ENCODE data around the gene SNF8. TPM values are rescaled to one million over a fixed set of nuclear protein-coding genes. Genes with fewer than 3 reads are reported as not detected.

SNF8 gene
- total and polyA plus RNA-seq, 7 donors, result 69.7 to 188 (median 96.7) TPM

DNA sequence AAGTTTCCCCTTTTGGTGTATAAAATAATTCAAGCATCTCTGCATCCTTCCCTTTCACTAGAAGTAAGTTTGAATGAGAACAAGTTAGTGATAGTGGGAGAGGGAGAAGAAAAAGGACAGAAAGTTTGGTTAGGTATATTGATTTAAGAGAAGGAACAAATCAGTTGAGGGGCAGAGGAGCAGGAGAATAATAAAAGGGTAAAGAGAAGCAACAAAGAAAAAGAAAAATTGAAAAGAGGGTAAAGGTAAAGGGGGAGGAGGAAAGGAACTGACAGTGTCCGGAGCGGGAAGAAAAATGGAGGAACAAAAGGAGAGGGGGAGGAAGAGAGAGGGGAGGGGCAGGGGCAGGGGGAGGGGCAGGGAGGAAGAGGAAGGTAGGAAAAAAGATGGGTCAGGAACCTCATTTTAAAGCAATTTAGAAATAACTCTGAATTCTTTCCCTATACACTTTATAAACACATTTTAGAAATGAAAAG lies 46.3 kb upstream of the SNF8 start:
- Histone ChIP-seq H3K36me3 (ENCODE audit: insufficient read depth in 1 of 2, low read depth in 1 of 2) (no peaks in the 10 kb centered on the region), H3K4me3 (no peak overlapping the region), H3K27ac (no peak overlapping the region), H3K27me3 (ENCODE audit: insufficient read depth in 3 of 3, low read length in 2 of 3) (peaks cover 13 to 98% (median 18%) of the 10 kb centered on the region in 3 donors), H3K9me3 (no peaks in the 10 kb centered on the region), H3K4me1 (no peaks in the 10 kb centered on the region)
- intact Hi-C loops (cut with DNase I), result no loop called here
- DNase-seq (no peak), ATAC-seq (no peak)
- TF ChIP-seq, protein P1, sequence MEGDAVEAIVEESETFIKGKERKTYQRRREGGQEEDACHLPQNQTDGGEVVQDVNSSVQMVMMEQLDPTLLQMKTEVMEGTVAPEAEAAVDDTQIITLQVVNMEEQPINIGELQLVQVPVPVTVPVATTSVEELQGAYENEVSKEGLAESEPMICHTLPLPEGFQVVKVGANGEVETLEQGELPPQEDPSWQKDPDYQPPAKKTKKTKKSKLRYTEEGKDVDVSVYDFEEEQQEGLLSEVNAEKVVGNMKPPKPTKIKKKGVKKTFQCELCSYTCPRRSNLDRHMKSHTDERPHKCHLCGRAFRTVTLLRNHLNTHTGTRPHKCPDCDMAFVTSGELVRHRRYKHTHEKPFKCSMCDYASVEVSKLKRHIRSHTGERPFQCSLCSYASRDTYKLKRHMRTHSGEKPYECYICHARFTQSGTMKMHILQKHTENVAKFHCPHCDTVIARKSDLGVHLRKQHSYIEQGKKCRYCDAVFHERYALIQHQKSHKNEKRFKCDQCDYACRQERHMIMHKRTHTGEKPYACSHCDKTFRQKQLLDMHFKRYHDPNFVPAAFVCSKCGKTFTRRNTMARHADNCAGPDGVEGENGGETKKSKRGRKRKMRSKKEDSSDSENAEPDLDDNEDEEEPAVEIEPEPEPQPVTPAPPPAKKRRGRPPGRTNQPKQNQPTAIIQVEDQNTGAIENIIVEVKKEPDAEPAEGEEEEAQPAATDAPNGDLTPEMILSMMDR (IDR thresholded peaks at IDR 0.05), result no peak
- WGBS, 3 donors, result 34 to 44% (median 36%) methylated on average over 2 of the region's 2 CpGs

- no peaks in the 10 kb centered on the region for H3K4me1 ChIP-seq
- H3K9me3 ChIP-seq, result no peaks in the 10 kb centered on the region
- no peak overlapping the region for H3K27ac ChIP-seq
- no peak for ATAC-seq
- intact Hi-C loops (cut with DNase I), result no loop called here
- no peaks in the 10 kb centered on the region for H3K36me3 ChIP-seq (ENCODE audit: insufficient read depth in 1 of 2, low read depth in 1 of 2)
- 88 to 93% (median 89%) methylated on average over 4 of the region's 4 CpGs for WGBS, 3 donors
- H3K4me3 ChIP-seq, result no peak overlapping the region
- H3K27me3 ChIP-seq (ENCODE audit: insufficient read depth in 3 of 3, low read length in 2 of 3), result peaks cover 6 to 97% (median 16%) of the 10 kb centered on the region in 3 donors
- TF ChIP-seq, protein P1 (IDR thresholded peaks at IDR 0.05), result no peak
- DNase-seq, result no peak
Measured at GRCh38 chr17:48989100-48989499, 44.5 kb upstream of the SNF8 start.

GRCh38 chr17:48985436-48986245 lies 41.0 kb upstream of the SNF8 start:
- Histone ChIP-seq H3K4me3 (no peak overlapping the region), H3K9me3 (peaks cover 9% of the 10 kb centered on the region), H3K36me3 (ENCODE audit: insufficient read depth in 1 of 2, low read depth in 1 of 2) (no peaks in the 10 kb centered on the region), H3K27ac (no peak overlapping the region), H3K4me1 (no peaks in the 10 kb centered on the region), H3K27me3 (ENCODE audit: insufficient read depth in 3 of 3, low read length in 2 of 3) (peaks cover 4 to 82% (median 15%) of the 10 kb centered on the region in 3 donors)
- ATAC-seq (no peak), DNase-seq (no peak)
- WGBS, 3 donors, result 64 to 71% (median 65%) methylated on average over 12 to 13 of the region's 13 CpGs
- TF ChIP-seq, protein P1 (IDR thresholded peaks at IDR 0.05), result no peak
- intact Hi-C loops (cut with DNase I), result no loop called here

- intact Hi-C loops (cut with DNase I), result no loop called here
- H3K9me3 ChIP-seq, result peaks cover 9% of the 10 kb centered on the region
- no peaks in the 10 kb centered on the region for H3K36me3 ChIP-seq (ENCODE audit: insufficient read depth in 1 of 2, low read depth in 1 of 2)
- TF ChIP-seq, protein P1 (IDR thresholded peaks at IDR 0.05), result no peak
- no peak for DNase-seq
- H3K27me3 ChIP-seq (ENCODE audit: insufficient read depth in 3 of 3, low read length in 2 of 3), result peaks cover 3 to 54% (median 6%) of the 10 kb centered on the region in 3 donors
- WGBS, 3 donors, result 72 to 82% (median 76%) methylated on average over 3 of the region's 3 CpGs
- H3K27ac ChIP-seq, result no peak overlapping the region
- no peak overlapping the region for H3K4me3 ChIP-seq
- no peaks in the 10 kb centered on the region for H3K4me1 ChIP-seq
- no peak for ATAC-seq
Measured at GRCh38 chr17:48981927-48982539, 37.4 kb upstream of the SNF8 start.

Data from psoas muscle (tissue), 8 donors.